Suprapubic skin (tissue), 4 donors: ENCODE measurements around the gene LDLRAD4. TPM values are rescaled to one million over a fixed set of nuclear protein-coding genes. Genes with fewer than 3 reads are reported as not detected.

Experiments used
- DNase-seq, 2 donors: peaks; one replicate each; pipeline ENCODE4 v3.0.0-alpha.2; 2019; ENCODE audit warnings: low spot score in 2 of 2
- H3K27ac ChIP-seq: fragments of 200-600 bp; sonication (generic); one replicate; pipeline ENCODE4 v1.5.1; 2019
- H3K27me3 ChIP-seq: fragments of 200-600 bp; sonication (generic); one replicate; pipeline ENCODE4 v1.5.1; 2019
- H3K36me3 ChIP-seq: fragments of 200-600 bp; sonication (generic); one replicate; pipeline ENCODE4 v1.5.1; 2019
- H3K4me1 ChIP-seq: fragments of 200-600 bp; sonication (generic); one replicate; pipeline ENCODE4 v1.5.1; 2019
- H3K4me3 ChIP-seq: fragments of 200-600 bp; sonication (generic); one replicate; pipeline ENCODE4 v1.5.1; 2019; ENCODE audit warnings: mild to moderate bottlenecking
- H3K9me3 ChIP-seq: fragments of 200-600 bp; sonication (generic); one replicate; pipeline ENCODE4 v1.5.1; 2019
- CTCF ChIP-seq, 2 donors: fragments of 200-600 bp in 1 of 2; fragments of 450-650 bp in 1 of 2; sonication (generic) in 1 of 2; IDR thresholded peaks; one replicate each; pipeline ENCODE4 v1.5.1; 2016 to 2019; ENCODE audit warnings: antibody characterized with exemption in 2 of 2, mild to moderate bottlenecking in 1 of 2, moderate library complexity in 1 of 2
- EP300 ChIP-seq: sonication (generic); formaldehyde crosslinking; IDR thresholded peaks from one replicate; pipeline ENCODE4 v1.6.1; 2017; ENCODE audit warnings: antibody characterized with exemption
- POLR2A ChIP-seq, 2 donors: fragments of 450-650 bp; IDR thresholded peaks; one replicate each; pipeline ENCODE4 v1.6.1; 2017; ENCODE audit warnings: antibody characterized with exemption in 2 of 2, mild to moderate bottlenecking in 2 of 2, moderate library complexity in 2 of 2
- POLR2AphosphoS5 ChIP-seq, 3 donors: sonication (generic); formaldehyde crosslinking; IDR thresholded peaks; one replicate each; pipeline ENCODE4 v1.6.1; 2017; ENCODE audit warnings: antibody characterized with exemption in 3 of 3
- WGBS: methylation state at CpG from one replicate; pipeline ENCODE4 v1.1.5; 2018; 5-methylcytosine and 5-hydroxymethylcytosine counted together
- total RNA-seq, 4 donors: library from RNA; depleted of rRNA; stranded (reverse); fragments of >200 nt; gene quantifications; one replicate each; pipeline ENCODE4 v1.1.0, GENCODE V29; 2016

Gene LDLRAD4
- total RNA-seq, 4 donors from 2014 or later = 10.1 to 31.6 (median 15.1) TPM

GRCh38 chr18:13390711-13391110, 172.2 kb downstream of the LDLRAD4 start:
- 100% methylated on average over 4 of the region's 4 CpGs for WGBS
- Histone ChIP-seq H3K9me3 (no peaks in the 10 kb centered on the region), H3K27ac (no peak overlapping the region), H3K4me1 (peaks cover 13% of the 10 kb centered on the region), H3K27me3 (no peaks in the 10 kb centered on the region), H3K36me3 (no peaks in the 10 kb centered on the region), H3K4me3 (no peak overlapping the region)
- DNase-seq = peak in 1 of 2 donors; percentile 32
- no peak for TF ChIP-seq POLR2AphosphoS5 (IDR thresholded peaks at IDR 0.05)
- no peak for TF ChIP-seq CTCF (IDR thresholded peaks at IDR 0.05)
- no peak for TF ChIP-seq POLR2A (IDR thresholded peaks at IDR 0.05)
- no peak for TF ChIP-seq EP300

GRCh38 chr18:13392029-13392750, 173.6 kb downstream of the LDLRAD4 start:
- Histone ChIP-seq H3K4me1 (peaks cover 13% of the 10 kb centered on the region), H3K9me3 (no peaks in the 10 kb centered on the region), H3K36me3 (no peaks in the 10 kb centered on the region), H3K4me3 (no peak overlapping the region), H3K27me3 (no peaks in the 10 kb centered on the region), H3K27ac (no peak overlapping the region)
- peak in 1 of 2 donors; percentile 65 for DNase-seq
- 88% methylated on average over 12 of the region's 12 CpGs for WGBS
- TF ChIP-seq POLR2A (IDR thresholded peaks at IDR 0.05) (no peak), CTCF (IDR thresholded peaks at IDR 0.05) (no peak), POLR2AphosphoS5 (IDR thresholded peaks at IDR 0.05) (no peak), EP300 (no peak)

GRCh38 chr18:13392899-13393298, 174.3 kb downstream of the LDLRAD4 start:
- 86% methylated on average over 8 of the region's 8 CpGs for WGBS
- Histone ChIP-seq H3K36me3 (no peaks in the 10 kb centered on the region), H3K4me3 (no peak overlapping the region), H3K9me3 (no peaks in the 10 kb centered on the region), H3K4me1 (peaks cover 13% of the 10 kb centered on the region), H3K27ac (no peak overlapping the region), H3K27me3 (no peaks in the 10 kb centered on the region)
- no peak for TF ChIP-seq EP300
- no peak for TF ChIP-seq POLR2A (IDR thresholded peaks at IDR 0.05)
- no peak for TF ChIP-seq POLR2AphosphoS5 (IDR thresholded peaks at IDR 0.05)
- TF ChIP-seq CTCF (IDR thresholded peaks at IDR 0.05) = no peak
- DNase-seq = peak in 1 of 2 donors; percentile 54

GRCh38 chr18:13393338-13393737, 174.8 kb downstream of the LDLRAD4 start:
- peak in 1 of 2 donors; percentile 72 for DNase-seq
- no peaks in the 10 kb centered on the region for H3K36me3 ChIP-seq
- peaks cover 9% of the 10 kb centered on the region for H3K4me1 ChIP-seq
- no peak for TF ChIP-seq EP300
- TF ChIP-seq POLR2AphosphoS5 (IDR thresholded peaks at IDR 0.05) = no peak
- TF ChIP-seq POLR2A (IDR thresholded peaks at IDR 0.05) = no peak
- no peak for TF ChIP-seq CTCF (IDR thresholded peaks at IDR 0.05)
- H3K4me3 ChIP-seq = no peak overlapping the region
- no peaks in the 10 kb centered on the region for H3K27me3 ChIP-seq
- no peaks in the 10 kb centered on the region for H3K9me3 ChIP-seq
- WGBS = 90% methylated on average over 11 of the region's 11 CpGs
- H3K27ac ChIP-seq = no peak overlapping the region

- no peaks in the 10 kb centered on the region for H3K27me3 ChIP-seq
- 86% methylated on average over 3 of the region's 3 CpGs for WGBS
- no peak overlapping the region for H3K4me3 ChIP-seq
- no peaks in the 10 kb centered on the region for H3K9me3 ChIP-seq
- TF ChIP-seq CTCF (IDR thresholded peaks at IDR 0.05) (no peak), POLR2A (IDR thresholded peaks at IDR 0.05) (no peak)
- no peaks in the 10 kb centered on the region for H3K36me3 ChIP-seq
- H3K4me1 ChIP-seq = peaks cover 2% of the 10 kb centered on the region
- peak in 1 of 2 donors; percentile 40 for DNase-seq
- no peak overlapping the region for H3K27ac ChIP-seq
These were observed 176.2 kb downstream of the LDLRAD4 start for GRCh38 chr18:13394801-13395200.
